Measurements from ENCODE around the gene MAGOH. TPM values are rescaled to one million over a fixed set of nuclear protein-coding genes. Genes with fewer than 3 reads are reported as not detected.
"Not testable (repeated sequence)": the region's sequence is repeated elsewhere in the genome, so short reads cannot be mapped to it uniquely, and the experiment has no call there.

MAGOH gene
- 27.9 TPM for total RNA-seq

GRCh38 chr1:53238197-53239155, at the start of gene MAGOH:
Gene MAGOH, minus strand, starts transcription at chr1:53238518. Its CDS starts 70 bp downstream, at chr1:53238448.
- DNase-seq (ENCODE audit: low spot score) = peak; percentile 95

- no peak for DNase-seq (ENCODE audit: low spot score)
Observed at GRCh38 chr1:53286955-53287354, 48.6 kb upstream of the MAGOH start.

- no peak for DNase-seq (ENCODE audit: low spot score)
Observed at GRCh38 chr1:53285969-53286760, 47.8 kb upstream of the MAGOH start.

GRCh38 chr1:53285546-53285945, 47.2 kb upstream of the MAGOH start:
- no peak for DNase-seq (ENCODE audit: low spot score)

GRCh38 chr1:53284224-53285020, 46.1 kb upstream of the MAGOH start:
- DNase-seq (ENCODE audit: low spot score) = no peak

- not testable (repeated sequence) for DNase-seq (ENCODE audit: low spot score)
Observed at GRCh38 chr1:53283156-53283555, 44.8 kb upstream of the MAGOH start.

- DNase-seq (ENCODE audit: low spot score) = no peak
Observed at GRCh38 chr1:53281133-53281532, 42.8 kb upstream of the MAGOH start.

GRCh38 chr1:53280496-53280895, 42.2 kb upstream of the MAGOH start:
- DNase-seq (ENCODE audit: low spot score) = no peak

- DNase-seq (ENCODE audit: low spot score) = no peak
Observed at GRCh38 chr1:53279296-53280200, 41.2 kb upstream of the MAGOH start.

- DNase-seq (ENCODE audit: low spot score) = peak; percentile 53
Observed at GRCh38 chr1:53278298-53278725, 40.0 kb upstream of the MAGOH start.

- no peak for DNase-seq (ENCODE audit: low spot score)
Observed at GRCh38 chr1:53277326-53277725, 39.0 kb upstream of the MAGOH start.

- DNase-seq (ENCODE audit: low spot score) = no peak
Observed at GRCh38 chr1:53276902-53277281, 38.6 kb upstream of the MAGOH start.

GRCh38 chr1:53276153-53276901, 38.0 kb upstream of the MAGOH start:
- DNase-seq (ENCODE audit: low spot score) = no peak

GRCh38 chr1:53275566-53275965, 37.2 kb upstream of the MAGOH start:
- no peak for DNase-seq (ENCODE audit: low spot score)

GRCh38 chr1:53274541-53275185, 36.3 kb upstream of the MAGOH start:
- DNase-seq (ENCODE audit: low spot score) = no peak

GRCh38 chr1:53274026-53274425, 35.7 kb upstream of the MAGOH start:
- DNase-seq (ENCODE audit: low spot score) = no peak

- no peak for DNase-seq (ENCODE audit: low spot score)
Observed at GRCh38 chr1:53273526-53273925, 35.2 kb upstream of the MAGOH start.

GRCh38 chr1:53272349-53272748, 34.0 kb upstream of the MAGOH start:
- no peak for DNase-seq (ENCODE audit: low spot score)

GRCh38 chr1:53271446-53272090, 33.2 kb upstream of the MAGOH start:
- DNase-seq (ENCODE audit: low spot score) = no peak

All from mucosa of gallbladder (tissue), 1 donor.